Measurements from ENCODE around the gene SLC9A3.

SLC9A3 gene

DNA sequence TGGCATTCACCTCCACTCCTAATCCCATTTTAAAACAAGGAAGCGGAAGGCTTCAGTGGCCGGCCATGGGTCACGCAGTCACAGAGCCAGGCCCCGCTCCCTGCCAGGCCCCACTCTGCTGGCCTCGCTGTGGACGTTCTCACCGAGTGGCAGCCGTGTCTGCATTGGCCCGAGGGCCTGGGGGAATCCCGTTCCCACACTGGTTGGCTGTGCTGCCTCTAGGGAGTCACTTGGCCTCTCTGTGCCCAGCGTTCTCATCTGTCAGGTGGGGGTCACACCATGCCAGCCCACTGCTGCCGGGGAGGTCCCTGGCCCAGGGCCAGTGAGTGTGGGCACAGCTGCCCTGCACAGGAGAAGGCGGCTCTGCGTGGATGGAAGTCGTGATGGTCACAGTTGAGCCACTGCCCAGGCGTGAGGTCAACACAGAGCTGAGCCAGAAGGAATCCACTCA is 13.4 kb upstream of the SLC9A3 start:
- no peaks in the 10 kb centered on the region for H3K79me2 ChIP-seq (ENCODE audit: control insufficient read depth, insufficient read depth, low read length, unreplicated experiment)
- H3K27ac ChIP-seq (ENCODE audit: low read depth, low read length) = no peak overlapping the region
- peaks cover 51% of the 10 kb centered on the region for H3K27me3 ChIP-seq (ENCODE audit: insufficient read depth, low read length)
- H3K36me3 ChIP-seq (ENCODE audit: insufficient read depth, low read length) = no peaks in the 10 kb centered on the region
- H3K4me1 ChIP-seq (ENCODE audit: control insufficient read depth, insufficient read depth, low read length, unreplicated experiment) = no peaks in the 10 kb centered on the region
- H3K4me3 ChIP-seq (ENCODE audit: low read depth, low read length) = no peak overlapping the region
- H2AFZ ChIP-seq (ENCODE audit: low read length, unreplicated experiment) = no peak overlapping the region

- H3K4me3 ChIP-seq (ENCODE audit: low read depth, low read length) = no peak overlapping the region
- no peaks in the 10 kb centered on the region for H3K36me3 ChIP-seq (ENCODE audit: insufficient read depth, low read length)
- H3K4me1 ChIP-seq (ENCODE audit: control insufficient read depth, insufficient read depth, low read length, unreplicated experiment) = no peaks in the 10 kb centered on the region
- H2AFZ ChIP-seq (ENCODE audit: low read length, unreplicated experiment) = no peak overlapping the region
- H3K27ac ChIP-seq (ENCODE audit: low read depth, low read length) = no peak overlapping the region
- H3K79me2 ChIP-seq (ENCODE audit: control insufficient read depth, insufficient read depth, low read length, unreplicated experiment) = no peaks in the 10 kb centered on the region
- peaks cover 56% of the 10 kb centered on the region for H3K27me3 ChIP-seq (ENCODE audit: insufficient read depth, low read length)
Measured at GRCh38 chr5:537098-537497, 12.8 kb upstream of the SLC9A3 start.

- Histone ChIP-seq H2AFZ (ENCODE audit: low read length, unreplicated experiment) (no peak overlapping the region), H3K4me3 (ENCODE audit: low read depth, low read length) (no peak overlapping the region), H3K4me1 (ENCODE audit: control insufficient read depth, insufficient read depth, low read length, unreplicated experiment) (no peaks in the 10 kb centered on the region), H3K27me3 (ENCODE audit: insufficient read depth, low read length) (peaks cover 66% of the 10 kb centered on the region), H3K36me3 (ENCODE audit: insufficient read depth, low read length) (no peaks in the 10 kb centered on the region), H3K79me2 (ENCODE audit: control insufficient read depth, insufficient read depth, low read length, unreplicated experiment) (no peaks in the 10 kb centered on the region), H3K27ac (ENCODE audit: low read depth, low read length) (no peak overlapping the region)
Measured at GRCh38 chr5:535846-536698, 11.8 kb upstream of the SLC9A3 start.

- Histone ChIP-seq H3K27ac (ENCODE audit: low read depth, low read length) (no peak overlapping the region), H3K4me3 (ENCODE audit: low read depth, low read length) (no peak overlapping the region), H3K4me1 (ENCODE audit: control insufficient read depth, insufficient read depth, low read length, unreplicated experiment) (no peaks in the 10 kb centered on the region), H3K36me3 (ENCODE audit: insufficient read depth, low read length) (no peaks in the 10 kb centered on the region), H3K79me2 (ENCODE audit: control insufficient read depth, insufficient read depth, low read length, unreplicated experiment) (no peaks in the 10 kb centered on the region), H2AFZ (ENCODE audit: low read length, unreplicated experiment) (no peak overlapping the region), H3K27me3 (ENCODE audit: insufficient read depth, low read length) (peaks cover 66% of the 10 kb centered on the region)
Measured at GRCh38 chr5:534743-535671, 10.8 kb upstream of the SLC9A3 start.

DNA sequence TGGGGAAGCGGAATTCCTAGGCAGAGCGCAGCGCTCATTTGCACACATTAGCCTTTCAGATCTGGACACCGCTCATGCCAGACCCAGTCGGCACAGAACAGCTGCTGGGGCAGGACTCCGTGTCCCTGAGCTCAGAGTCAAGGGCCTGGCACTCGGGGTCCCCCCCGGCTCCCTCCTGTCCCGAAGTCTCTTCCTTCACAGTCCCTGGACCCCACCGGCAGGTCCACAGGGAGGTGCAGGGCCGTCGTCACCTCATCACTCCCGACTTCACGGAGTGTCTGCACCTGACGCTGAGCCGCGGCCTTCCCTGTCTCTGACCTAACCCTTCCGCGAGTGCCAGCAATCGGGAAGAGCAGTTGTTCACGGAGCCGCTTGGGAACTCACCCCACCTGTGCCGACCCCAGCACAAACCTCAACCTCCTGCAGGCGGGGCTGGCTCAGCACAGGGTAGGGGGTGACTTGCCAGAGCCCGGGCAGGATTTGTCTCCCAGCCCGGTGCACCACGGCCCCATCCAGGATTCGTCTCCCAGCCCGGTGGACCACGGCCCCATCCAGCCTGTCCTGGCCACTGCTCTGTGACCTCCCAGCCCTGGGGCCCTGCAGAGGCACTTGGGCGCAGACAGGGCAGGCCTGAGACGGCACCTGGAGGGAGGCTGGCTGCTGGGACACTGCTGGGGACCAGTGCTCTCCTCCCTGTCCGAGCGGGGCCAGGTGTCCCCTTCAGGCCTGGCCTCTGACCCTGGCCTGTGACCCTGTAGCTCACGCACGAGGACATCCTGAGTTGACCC is 9.9 kb upstream of the SLC9A3 start:
- Histone ChIP-seq H3K27me3 (ENCODE audit: insufficient read depth, low read length) (peaks cover 66% of the 10 kb centered on the region), H3K4me3 (ENCODE audit: low read depth, low read length) (no peak overlapping the region), H2AFZ (ENCODE audit: low read length, unreplicated experiment) (no peak overlapping the region), H3K36me3 (ENCODE audit: insufficient read depth, low read length) (no peaks in the 10 kb centered on the region), H3K27ac (ENCODE audit: low read depth, low read length) (no peak overlapping the region), H3K4me1 (ENCODE audit: control insufficient read depth, insufficient read depth, low read length, unreplicated experiment) (no peaks in the 10 kb centered on the region), H3K79me2 (ENCODE audit: control insufficient read depth, insufficient read depth, low read length, unreplicated experiment) (no peaks in the 10 kb centered on the region)

GRCh38 chr5:533243-533954 is 9.2 kb upstream of the SLC9A3 start:
- Histone ChIP-seq H3K36me3 (ENCODE audit: insufficient read depth, low read length) (no peaks in the 10 kb centered on the region), H3K27me3 (ENCODE audit: insufficient read depth, low read length) (peaks cover 64% of the 10 kb centered on the region), H3K79me2 (ENCODE audit: control insufficient read depth, insufficient read depth, low read length, unreplicated experiment) (no peaks in the 10 kb centered on the region), H3K27ac (ENCODE audit: low read depth, low read length) (no peak overlapping the region), H3K4me3 (ENCODE audit: low read depth, low read length) (no peak overlapping the region), H2AFZ (ENCODE audit: low read length, unreplicated experiment) (no peak overlapping the region), H3K4me1 (ENCODE audit: control insufficient read depth, insufficient read depth, low read length, unreplicated experiment) (no peaks in the 10 kb centered on the region)

DNA sequence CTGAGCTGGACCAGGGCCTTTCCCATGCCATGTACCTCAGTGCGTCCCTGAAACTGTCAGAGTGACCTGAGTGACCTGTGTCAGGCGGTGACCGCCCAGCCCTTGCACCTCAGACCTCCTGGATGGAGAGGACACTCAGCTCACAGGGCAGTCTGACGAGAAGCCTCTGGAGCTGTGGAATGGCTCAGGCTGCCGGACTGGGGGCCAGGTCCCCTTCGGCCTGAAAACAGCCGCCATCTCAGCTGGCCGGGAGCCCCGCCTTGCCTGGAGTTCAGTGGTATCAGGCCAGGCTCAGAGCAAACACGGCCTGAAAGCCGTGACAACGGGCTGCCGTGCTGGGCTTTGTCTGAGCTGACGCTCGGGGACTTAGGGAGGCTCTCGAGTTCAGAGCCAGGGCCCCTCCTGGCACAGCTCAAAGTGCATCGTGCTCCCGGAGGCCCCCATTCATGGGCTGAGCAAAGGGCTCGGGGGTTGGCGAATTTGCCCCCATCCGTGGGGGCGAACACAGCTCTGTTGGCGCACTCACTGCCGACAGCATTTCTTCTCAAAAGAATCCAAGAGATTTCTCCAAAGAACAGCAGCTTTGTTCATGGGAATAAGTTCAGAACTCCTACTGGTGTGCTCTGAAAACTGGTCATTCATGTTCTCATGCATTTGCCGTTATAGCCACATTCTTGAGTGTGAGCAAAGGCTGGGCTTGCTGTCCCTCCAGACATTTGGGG is 8.4 kb upstream of the SLC9A3 start:
- Histone ChIP-seq H3K4me3 (ENCODE audit: low read depth, low read length) (no peak overlapping the region), H3K36me3 (ENCODE audit: insufficient read depth, low read length) (no peaks in the 10 kb centered on the region), H3K4me1 (ENCODE audit: control insufficient read depth, insufficient read depth, low read length, unreplicated experiment) (no peaks in the 10 kb centered on the region), H2AFZ (ENCODE audit: low read length, unreplicated experiment) (no peak overlapping the region), H3K27ac (ENCODE audit: low read depth, low read length) (no peak overlapping the region), H3K27me3 (ENCODE audit: insufficient read depth, low read length) (peaks cover 66% of the 10 kb centered on the region), H3K79me2 (ENCODE audit: control insufficient read depth, insufficient read depth, low read length, unreplicated experiment) (no peaks in the 10 kb centered on the region)

DNA sequence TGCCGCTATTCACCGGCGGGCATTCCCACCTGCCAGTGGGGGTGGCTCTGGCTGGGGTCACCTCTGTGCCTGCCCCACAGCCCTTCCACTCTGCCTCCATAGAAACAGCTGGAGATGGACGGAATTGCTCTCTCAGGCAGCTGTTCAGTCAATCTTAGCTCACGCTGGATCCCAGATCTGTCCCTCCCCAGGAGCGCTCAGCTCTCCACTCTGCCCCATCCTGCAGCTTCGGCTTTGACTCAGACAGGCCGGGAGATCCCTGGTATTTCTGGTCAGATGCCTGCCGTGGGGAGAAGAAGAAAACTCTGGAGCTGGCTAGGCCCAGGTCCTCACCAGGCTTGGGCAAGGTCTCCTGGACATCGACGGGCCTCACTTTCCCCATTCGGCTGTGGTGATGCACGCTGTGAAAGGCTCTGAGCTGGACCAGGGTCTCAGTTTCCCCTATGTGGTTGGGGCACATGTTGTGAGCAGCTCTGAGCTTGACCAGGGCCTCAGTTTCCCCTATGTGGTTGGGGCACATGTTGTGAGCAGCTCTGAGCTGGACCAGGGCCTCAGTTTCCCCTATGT is 7.6 kb upstream of the SLC9A3 start:
- Histone ChIP-seq H3K4me1 (ENCODE audit: control insufficient read depth, insufficient read depth, low read length, unreplicated experiment) (no peaks in the 10 kb centered on the region), H3K27me3 (ENCODE audit: insufficient read depth, low read length) (peaks cover 75% of the 10 kb centered on the region), H2AFZ (ENCODE audit: low read length, unreplicated experiment) (no peak overlapping the region), H3K27ac (ENCODE audit: low read depth, low read length) (no peak overlapping the region), H3K36me3 (ENCODE audit: insufficient read depth, low read length) (no peaks in the 10 kb centered on the region), H3K4me3 (ENCODE audit: low read depth, low read length) (no peak overlapping the region), H3K79me2 (ENCODE audit: control insufficient read depth, insufficient read depth, low read length, unreplicated experiment) (no peaks in the 10 kb centered on the region)

GRCh38 chr5:531101-531748 is 7.0 kb upstream of the SLC9A3 start:
- H3K27me3 ChIP-seq (ENCODE audit: insufficient read depth, low read length) = peaks cover 81% of the 10 kb centered on the region
- no peak overlapping the region for H2AFZ ChIP-seq (ENCODE audit: low read length, unreplicated experiment)
- H3K79me2 ChIP-seq (ENCODE audit: control insufficient read depth, insufficient read depth, low read length, unreplicated experiment) = no peaks in the 10 kb centered on the region

More at GRCh38 chr5:531101-531748, 7.0 kb upstream of the SLC9A3 start:
- Histone ChIP-seq H3K27ac (ENCODE audit: low read depth, low read length) (no peak overlapping the region), H3K4me3 (ENCODE audit: low read depth, low read length) (no peak overlapping the region), H3K4me1 (ENCODE audit: control insufficient read depth, insufficient read depth, low read length, unreplicated experiment) (no peaks in the 10 kb centered on the region), H3K36me3 (ENCODE audit: insufficient read depth, low read length) (no peaks in the 10 kb centered on the region)
